B cell (primary cell): ENCODE data around the gene SCPEP1. TPM values are rescaled to one million over a fixed set of nuclear protein-coding genes. Genes with fewer than 3 reads are reported as not detected.

Experiments
- ATAC-seq: fragments of 200-7000 bp; cut with Tn5 transposase; one replicate; pipeline ENCODE4 v1.10.0; 2021; ENCODE audit warnings: low read depth, mild to moderate bottlenecking, moderate number of reproducible peaks, moderate library complexity
- CTCF ChIA-PET: fragments of 350-600 bp; sonication (Branson Sonifier 250); formaldehyde crosslinking; loops from one replicate; lab custom pipeline; 2021; ENCODE audit warnings: antibody characterized with exemption, inconsistent platforms; lab: Charles Lee
- POLR2A ChIA-PET: fragments of 350-600 bp; sonication (Branson Sonifier 250); formaldehyde crosslinking; loops from one replicate; lab custom pipeline; 2021; ENCODE audit warnings: antibody characterized with exemption; lab: Charles Lee
- DNase-seq: peaks from one replicate; pipeline ENCODE4 v3.0.0; 2013
- H2AFZ ChIP-seq: 2 replicates; pipeline ENCODE4 v1.6.1; 2012; ENCODE audit warnings: mild to moderate bottlenecking, low read depth, low read length; ENCODE audit not compliant: insufficient read depth, poor library complexity, severe bottlenecking
- H3K27ac ChIP-seq, 2 donors: 1 replicate in 1 of 2; 2 replicates in 1 of 2; pipeline ENCODE4 v1.5.1; 2012 to 2013; ENCODE audit warnings: low read length in 2 of 2, mild to moderate bottlenecking in 2 of 2, moderate library complexity in 1 of 2
- H3K27me3 ChIP-seq, 4 experiments: fragments of 200-600 bp in 1 of 4; sonication (generic) in 1 of 4; replicated peaks in 1 of 4; 1 replicate in 2 of 4; 2 replicates in 2 of 4; pipeline versions ENCODE4 v1.6.1 to v1.7.0; 2013 to 2016; ENCODE audit warnings: low read length in 3 of 4, mild to moderate bottlenecking in 2 of 4, mixed read lengths in 1 of 4, moderate library complexity in 1 of 4; ENCODE audit not compliant: insufficient read depth in 4 of 4, control insufficient read depth in 3 of 4; ENCODE audit errors: control extremely low read depth in 1 of 4
- H3K36me3 ChIP-seq, 2 experiments: replicated peaks in 1 of 2; 1 replicate in 1 of 2; 2 replicates in 1 of 2; pipeline versions ENCODE4 v1.6.1 to v1.7.1; 2013; ENCODE audit warnings: low read length in 1 of 2; ENCODE audit not compliant: insufficient read depth in 2 of 2, control insufficient read depth in 1 of 2; ENCODE audit errors: control extremely low read depth in 1 of 2, extremely low read depth in 1 of 2
- H3K4me1 ChIP-seq, 2 donors: fragments of 200-600 bp in 1 of 2; sonication (generic) in 1 of 2; 1 replicate in 1 of 2; 2 replicates in 1 of 2; pipeline versions ENCODE4 v1.5.1 to v1.6.1; 2013 to 2017; ENCODE audit warnings: low read length in 2 of 2; ENCODE audit not compliant: control insufficient read depth in 2 of 2, insufficient read depth in 2 of 2
- H3K4me2 ChIP-seq: replicated peaks from 2 replicates; pipeline ENCODE3; 2012; ENCODE audit warnings: mild to moderate bottlenecking, low read depth, low read length; ENCODE audit not compliant: poor library complexity, severe bottlenecking
- H3K4me3 ChIP-seq, 5 experiments: fragments of 200-600 bp in 1 of 5; sonication (generic) in 1 of 5; 1 replicate in 3 of 5; 2 replicates in 2 of 5; pipeline versions ENCODE4 v1.5.1 to v1.7.0; 2011 to 2016; ENCODE audit warnings: low read length in 4 of 5, mild to moderate bottlenecking in 4 of 5, low read depth in 2 of 5, control low read depth in 1 of 5, moderate library complexity in 1 of 5; ENCODE audit not compliant: insufficient read depth in 1 of 5; ENCODE audit errors: control extremely low read depth in 1 of 5, extremely low read depth in 1 of 5
- H3K79me2 ChIP-seq: fragments of 200-600 bp; sonication (generic); one replicate; pipeline ENCODE4 v1.6.0; 2016; ENCODE audit warnings: low read length; ENCODE audit not compliant: control insufficient read depth, insufficient read depth
- H3K9ac ChIP-seq: fragments of 200-600 bp; sonication (generic); 2 replicates; pipeline ENCODE4 v1.6.1; 2017; ENCODE audit warnings: mild to moderate bottlenecking, low read length, moderate library complexity
- H3K9me3 ChIP-seq, 3 donors: one replicate each; pipeline versions ENCODE4 v1.6.1 to v1.7.1; 2013; ENCODE audit warnings: low read length in 2 of 3; ENCODE audit not compliant: control insufficient read depth in 2 of 3, insufficient read depth in 1 of 3; ENCODE audit errors: control extremely low read depth in 1 of 3
- H4K20me1 ChIP-seq: 2 replicates; pipeline ENCODE4 v1.6.0; 2012; ENCODE audit warnings: mild to moderate bottlenecking, low read length; ENCODE audit not compliant: insufficient read depth, control insufficient read depth, poor library complexity, severe bottlenecking
- H3K27ac Mint-ChIP-seq: one replicate; pipeline ENCODE4 v1.8.0; 2021; ENCODE audit warnings: mixed read lengths
- H3K27me3 Mint-ChIP-seq: one replicate; pipeline ENCODE4 v1.8.0; 2021; ENCODE audit warnings: mixed read lengths
- H3K4me1 Mint-ChIP-seq: one replicate; pipeline ENCODE4 v1.8.0; 2021; ENCODE audit warnings: mixed read lengths
- H3K4me3 Mint-ChIP-seq: one replicate; pipeline ENCODE4 v1.8.0; 2021; ENCODE audit warnings: mixed read lengths
- H3K9me3 Mint-ChIP-seq: one replicate; pipeline ENCODE4 v1.8.0; 2022; ENCODE audit warnings: mixed read lengths; ENCODE audit not compliant: insufficient read depth
- CTCF ChIP-seq: fragments of 200-600 bp; IDR thresholded peaks from one replicate; pipeline ENCODE4 v1.8.0; 2022; ENCODE audit warnings: antibody characterized with exemption, mild to moderate bottlenecking
- EZH2 ChIP-seq: IDR thresholded peaks from 2 replicates; pipeline ENCODE4 v1.6.1; 2012; ENCODE audit warnings: borderline replicate concordance, low read depth, mild to moderate bottlenecking, moderate library complexity, low read length; ENCODE audit not compliant: insufficient read depth, poor library complexity, severe bottlenecking
- WGBS: methylation state at CpG from one replicate; pipeline ENCODE4 v1.1.5; 2013; ENCODE audit warnings: missing lambda C conversion rate; ENCODE audit not compliant: insufficient coverage; 5-methylcytosine and 5-hydroxymethylcytosine counted together
- intact Hi-C: fragments of 100-400 bp; cut with micrococcal nuclease; formaldehyde crosslinking; loops from one replicate; pipeline ENCODE4 v1.10.0; 2022
- polyA plus RNA-seq: library from polyadenylated mRNA; depleted of rRNA; stranded (reverse); fragments of >200 nt; gene quantifications from 2 replicates; pipeline ENCODE4 v1.2.3, GENCODE V29; 2012
- total RNA-seq, 2 donors: library from RNA; stranded (reverse); fragments of 120-200 nt in 1 of 2; gene quantifications; 1 replicate in 1 of 2; 2 replicates in 1 of 2; pipeline versions ENCODE4 v1.2.3 to v1.2.4, GENCODE V29; 2013 to 2022

SCPEP1 gene
- total and polyA plus RNA-seq, 2 donors (not counting 1 experiment from before 2014, with no cell fraction given) = 66.6 to 121 TPM

- WGBS = 100% methylated on average over 4 of the region's 11 CpGs
- H3K4me3 ChIP-seq = no peak overlapping the region
- no peak overlapping the region for H3K4me3 Mint-ChIP-seq
- H3K9me3 ChIP-seq = no peaks in the 10 kb centered on the region
- DNase-seq (no peak), ATAC-seq (no peak)
- peaks cover 10% of the 10 kb centered on the region for H3K79me2 ChIP-seq
- no peaks in the 10 kb centered on the region for H3K9me3 Mint-ChIP-seq
- peaks cover 0 to 3% of the 10 kb centered on the region in 2 donors for H3K4me1 ChIP-seq
- no peaks in the 10 kb centered on the region for H3K27me3 Mint-ChIP-seq
- no peak overlapping the region for H3K4me2 ChIP-seq
- no peak overlapping the region for H3K9ac ChIP-seq
- POLR2A ChIA-PET = no interaction called here
- CTCF ChIA-PET = no interaction called here
- H3K4me1 Mint-ChIP-seq = peaks cover 8% of the 10 kb centered on the region
- intact Hi-C loops = no loop called here
- H4K20me1 ChIP-seq = peaks cover 15% of the 10 kb centered on the region
- peaks cover 0 to 80% of the 10 kb centered on the region in 2 experiments for H3K36me3 ChIP-seq
- no peaks in the 10 kb centered on the region for H3K27me3 ChIP-seq
- TF ChIP-seq CTCF = no peak
- no peak for TF ChIP-seq EZH2
- H3K27ac ChIP-seq = no peak overlapping the region
- H3K27ac Mint-ChIP-seq = no peak overlapping the region
- no peak overlapping the region for H2AFZ ChIP-seq
Observed at GRCh38 chr17:56987283-56987834, 9.4 kb downstream of the SCPEP1 start.

DNA sequence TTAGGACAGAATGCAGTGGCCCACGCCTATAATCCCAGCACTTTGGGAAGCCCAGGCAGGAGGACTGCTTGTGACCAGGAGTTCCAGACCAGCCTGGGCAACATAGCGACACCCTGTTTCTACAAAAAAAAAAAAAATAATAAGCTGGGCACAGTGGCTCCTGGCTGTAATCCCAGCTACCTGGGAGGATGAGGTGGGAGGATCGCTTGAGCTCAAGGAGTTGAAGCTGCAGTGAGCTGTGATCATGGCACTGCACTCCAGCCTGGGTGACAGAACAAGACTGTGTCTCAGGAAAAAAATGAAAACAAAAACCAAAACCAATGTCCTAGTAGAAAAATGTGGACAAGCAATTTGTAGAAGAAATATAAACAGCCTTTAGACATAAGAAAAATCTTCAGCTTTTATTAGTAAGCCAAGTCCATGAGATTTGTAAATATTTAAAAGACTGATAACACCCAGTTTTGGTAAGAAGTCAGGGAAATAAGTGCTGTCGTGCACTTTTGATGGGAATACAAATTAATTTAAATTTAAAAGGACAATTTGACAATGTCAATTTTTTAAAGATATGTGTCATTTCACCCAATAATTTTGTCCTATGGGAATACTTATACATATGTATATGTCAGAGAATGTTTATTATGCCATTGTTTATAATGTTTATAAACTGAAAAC is 11.1 kb downstream of the SCPEP1 start:
- Mint-ChIP-seq H3K4me3 (no peak overlapping the region), H3K27ac (no peak overlapping the region), H3K27me3 (no peaks in the 10 kb centered on the region), H3K9me3 (no peaks in the 10 kb centered on the region), H3K4me1 (peaks cover 3% of the 10 kb centered on the region)
- no peak overlapping the region for H3K4me3 ChIP-seq
- H3K4me1 ChIP-seq = no peaks in the 10 kb centered on the region
- no peak overlapping the region for H2AFZ ChIP-seq
- peaks cover 7% of the 10 kb centered on the region for H3K79me2 ChIP-seq
- no CpG with 5 or more reads among the region's 4 CpGs for WGBS
- intact Hi-C loops = no loop called here
- POLR2A ChIA-PET = no interaction called here
- ATAC-seq (no peak), DNase-seq (no peak)
- peaks cover 6 to 78% of the 10 kb centered on the region in 2 experiments for H3K36me3 ChIP-seq
- no peaks in the 10 kb centered on the region for H3K9me3 ChIP-seq
- no peak for TF ChIP-seq CTCF
- TF ChIP-seq EZH2 = no peak
- CTCF ChIA-PET = no interaction called here
- no peak overlapping the region for H3K9ac ChIP-seq
- H4K20me1 ChIP-seq = peaks cover 6% of the 10 kb centered on the region
- H3K4me2 ChIP-seq = no peak overlapping the region
- no peak overlapping the region for H3K27ac ChIP-seq
- H3K27me3 ChIP-seq = no peaks in the 10 kb centered on the region
